Effector memory CD8-positive, alpha-beta T cell (primary cell): ENCODE results near the gene HHATL.

Source experiments
- ATAC-seq: fragments of 150-1000 bp; cut with Tn5 transposase; replicated peaks from 2 replicates; pipeline ENCODE4 v1.10.0; 2021; ENCODE audit warnings: mild to moderate bottlenecking, moderate library complexity
- DNase-seq, 3 experiments: peaks; one replicate each; pipeline ENCODE4 v3.0.0; 2021
- H3K27ac Mint-ChIP-seq, 2 donors: one replicate each; pipeline ENCODE4 v1.8.0; 2022; ENCODE audit warnings: mild to moderate bottlenecking in 2 of 2, mixed read lengths in 2 of 2, moderate library complexity in 2 of 2
- H3K27me3 Mint-ChIP-seq, 2 donors: one replicate each; pipeline ENCODE4 v1.8.0; 2022; ENCODE audit warnings: mixed read lengths in 2 of 2
- H3K36me3 Mint-ChIP-seq: one replicate; pipeline ENCODE4 v1.8.0; 2022; ENCODE audit warnings: mild to moderate bottlenecking, moderate library complexity, mixed read lengths; ENCODE audit not compliant: insufficient read depth
- H3K4me1 Mint-ChIP-seq, 2 donors: one replicate each; pipeline ENCODE4 v1.8.0; 2022; ENCODE audit warnings: low read depth in 2 of 2, mixed read lengths in 2 of 2
- H3K4me3 Mint-ChIP-seq, 2 donors: one replicate each; pipeline ENCODE4 v1.8.0; 2022; ENCODE audit warnings: mild to moderate bottlenecking in 2 of 2, mixed read lengths in 2 of 2, moderate library complexity in 2 of 2
- H3K9me3 Mint-ChIP-seq, 2 donors: one replicate each; pipeline ENCODE4 v1.8.0; 2022; ENCODE audit warnings: mixed read lengths in 2 of 2

HHATL gene

DNA sequence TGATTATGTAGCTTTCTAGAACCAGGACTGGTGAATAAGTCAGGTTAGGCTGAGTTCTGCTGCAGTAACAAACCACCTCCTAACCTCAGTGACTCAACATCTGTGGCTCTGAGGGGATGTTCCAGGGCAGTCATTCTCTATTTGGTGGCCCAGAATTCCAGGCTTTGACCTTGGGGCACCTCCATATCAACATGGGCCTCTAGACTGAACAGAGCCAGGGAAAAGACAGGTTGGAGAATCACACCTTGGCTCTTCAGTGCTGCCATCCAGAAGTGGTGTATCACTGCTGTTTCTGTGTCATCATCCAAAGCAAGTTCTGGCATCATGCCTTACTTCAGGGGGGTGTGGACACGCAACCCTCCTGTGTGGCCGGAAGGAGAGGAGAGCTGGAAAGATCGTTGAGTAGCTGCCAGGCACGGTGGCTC, 33.8 kb downstream of the HHATL start:
- Mint-ChIP-seq H3K9me3 (no peaks in the 10 kb centered on the region), H3K4me1 (peaks cover 0 to 2% of the 10 kb centered on the region in 2 donors), H3K4me3 (no peak overlapping the region), H3K27ac (no peak overlapping the region), H3K36me3 (peaks cover 6% of the 10 kb centered on the region), H3K27me3 (peaks cover 0 to 24% of the 10 kb centered on the region in 2 donors)
- ATAC-seq (no peak), DNase-seq (no peak)

DNA sequence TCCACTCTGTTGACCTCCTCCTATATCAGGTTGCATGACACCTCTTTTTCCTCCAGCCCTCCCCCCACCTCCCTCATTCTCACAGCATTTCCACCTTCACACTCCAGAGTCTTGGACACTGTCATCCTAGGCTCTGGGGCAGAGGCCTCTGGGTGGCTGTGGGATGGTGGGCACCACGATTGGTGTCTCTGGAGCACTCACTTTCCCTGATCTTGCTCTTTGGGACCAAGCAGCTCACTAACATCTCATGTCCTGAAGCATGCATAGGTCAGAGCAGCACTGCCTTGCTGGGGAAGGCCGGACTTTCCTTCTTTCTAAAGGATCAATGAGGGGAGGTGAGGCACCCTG, 34.2 kb downstream of the HHATL start:
- no peak for DNase-seq

DNA sequence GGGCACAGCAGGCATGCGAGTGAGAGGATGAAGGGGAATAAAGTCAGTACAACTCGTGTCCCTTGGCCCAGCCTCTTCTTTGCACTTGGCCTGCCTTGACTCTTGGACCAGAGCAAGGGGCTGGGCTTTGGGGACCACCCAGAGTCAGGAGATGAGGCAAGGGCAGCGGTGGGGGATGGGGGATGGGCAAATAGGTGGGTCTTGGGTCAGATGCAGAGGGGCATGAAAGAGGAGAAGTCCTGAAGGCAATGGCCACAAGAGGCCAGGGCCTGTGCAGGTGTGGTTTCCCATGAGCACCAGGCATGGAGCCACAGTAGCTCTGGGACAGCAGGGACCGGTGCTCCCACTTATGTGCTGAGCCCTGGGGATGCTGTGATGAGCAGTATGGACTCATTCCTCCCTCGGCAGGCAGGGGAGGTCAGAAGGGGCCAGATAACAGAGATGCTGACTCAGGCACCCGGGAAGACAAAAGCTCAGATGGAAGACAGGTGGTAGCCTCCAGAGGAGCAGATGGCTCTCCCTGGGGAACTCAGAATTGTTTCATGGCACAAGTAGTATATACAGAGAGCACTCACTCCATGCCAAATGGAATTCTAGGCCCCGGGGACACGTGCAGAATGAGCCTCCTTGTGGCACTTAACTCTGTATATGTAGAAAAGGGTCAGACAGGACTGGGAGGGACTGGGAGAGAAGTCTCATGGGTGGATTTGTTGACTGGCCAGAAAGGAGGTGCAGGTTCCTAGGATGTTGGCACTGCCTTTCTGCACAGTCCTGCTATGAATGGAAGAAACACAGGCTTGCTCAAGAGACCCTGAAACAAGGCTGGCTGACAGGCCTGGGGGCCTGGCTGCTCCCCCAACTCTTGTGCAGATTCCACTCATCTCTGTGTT, 34.8 kb downstream of the HHATL start:
- Mint-ChIP-seq H3K9me3 (no peaks in the 10 kb centered on the region), H3K27ac (no peak overlapping the region), H3K27me3 (peaks cover 0 to 24% of the 10 kb centered on the region in 2 donors), H3K4me3 (no peak overlapping the region), H3K36me3 (peaks cover 6% of the 10 kb centered on the region), H3K4me1 (peaks cover 0 to 2% of the 10 kb centered on the region in 2 donors)
- no peak for ATAC-seq
- DNase-seq, result no peak

More for the DNA sequence above, 34.2 kb downstream of the HHATL start:
- Mint-ChIP-seq H3K36me3 (peaks cover 6% of the 10 kb centered on the region), H3K4me1 (peaks cover 0 to 2% of the 10 kb centered on the region in 2 donors), H3K27ac (no peak overlapping the region), H3K27me3 (peaks cover 0 to 24% of the 10 kb centered on the region in 2 donors), H3K9me3 (no peaks in the 10 kb centered on the region), H3K4me3 (no peak overlapping the region)
- no peak for ATAC-seq

DNA sequence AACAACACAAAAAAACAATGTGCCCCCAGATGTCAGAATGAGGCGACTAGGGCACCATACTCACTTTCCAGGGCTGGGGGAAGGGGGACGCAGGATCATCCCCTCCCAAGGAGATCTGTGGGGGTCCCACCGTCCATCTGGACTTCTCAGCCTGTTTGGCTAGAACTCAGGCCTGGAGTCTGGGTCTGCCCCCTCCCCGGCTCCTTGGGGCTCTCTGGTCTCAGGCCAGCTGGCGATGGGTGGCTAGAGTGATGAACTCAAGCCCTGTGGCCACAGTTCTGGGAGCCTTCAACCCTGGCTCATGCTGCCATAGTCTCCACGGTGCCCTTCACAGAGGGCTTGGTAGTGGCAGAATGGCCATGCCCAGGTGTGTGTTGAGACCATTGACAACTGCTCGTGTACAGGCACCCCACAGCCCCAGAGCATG, 35.5 kb downstream of the HHATL start:
- H3K4me3 Mint-ChIP-seq, result no peak overlapping the region
- peaks cover 6% of the 10 kb centered on the region for H3K36me3 Mint-ChIP-seq
- H3K9me3 Mint-ChIP-seq, result no peaks in the 10 kb centered on the region
- H3K27ac Mint-ChIP-seq, result no peak overlapping the region
- ATAC-seq, result no peak
- DNase-seq, result no peak
- H3K4me1 Mint-ChIP-seq, result peaks cover 0 to 2% of the 10 kb centered on the region in 2 donors
- H3K27me3 Mint-ChIP-seq, result peaks cover 0 to 24% of the 10 kb centered on the region in 2 donors

DNA sequence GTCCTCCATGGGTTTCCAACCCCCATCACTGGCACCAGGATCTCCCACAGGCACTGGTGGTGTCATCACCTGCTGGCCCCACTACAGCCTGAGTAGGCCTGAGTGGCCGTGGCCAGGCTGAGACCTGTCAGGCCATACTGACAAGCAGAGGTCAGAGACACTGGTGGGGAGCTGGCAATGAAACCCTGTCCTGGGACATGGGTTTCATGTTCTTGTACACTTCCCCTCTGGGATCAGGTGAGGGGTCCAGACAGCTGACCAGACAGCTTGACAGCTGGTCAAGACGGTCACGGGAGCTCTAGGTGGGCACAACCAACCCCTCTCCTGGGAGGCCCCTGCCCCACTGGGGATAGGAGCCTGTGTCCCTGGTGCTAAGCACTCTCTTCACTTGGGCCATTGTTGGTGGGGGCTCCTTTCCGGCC, 36.0 kb downstream of the HHATL start:
- ATAC-seq, result no peak
- Mint-ChIP-seq H3K27ac (no peak overlapping the region), H3K4me3 (no peak overlapping the region), H3K36me3 (peaks cover 6% of the 10 kb centered on the region), H3K9me3 (no peaks in the 10 kb centered on the region), H3K27me3 (peaks cover 0 to 24% of the 10 kb centered on the region in 2 donors), H3K4me1 (peaks cover 0 to 2% of the 10 kb centered on the region in 2 donors)
- no peak for DNase-seq

DNA sequence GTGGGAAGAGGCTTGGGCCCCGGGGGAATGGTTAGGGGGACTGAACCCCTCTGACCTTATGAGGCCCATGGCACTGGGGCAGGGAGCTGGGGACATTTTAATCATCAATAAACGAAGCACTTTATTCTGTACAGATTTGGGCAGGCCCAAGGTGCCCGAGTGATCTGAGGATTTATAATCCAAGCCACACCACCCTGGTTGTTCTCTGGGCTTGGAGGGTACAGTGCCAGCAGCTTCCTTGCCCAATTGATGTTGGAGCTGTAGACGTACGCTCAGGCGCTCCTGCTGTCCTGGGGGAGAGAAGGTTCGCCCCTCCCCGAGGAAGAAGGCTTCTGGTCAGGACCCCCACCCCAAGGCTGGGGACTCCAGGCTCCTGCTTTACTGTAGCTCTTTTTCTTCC, 36.6 kb downstream of the HHATL start:
- H3K4me1 Mint-ChIP-seq, result peaks cover 0 to 2% of the 10 kb centered on the region in 2 donors
- no peaks in the 10 kb centered on the region for H3K9me3 Mint-ChIP-seq
- H3K4me3 Mint-ChIP-seq, result no peak overlapping the region
- no peak overlapping the region for H3K27ac Mint-ChIP-seq
- H3K36me3 Mint-ChIP-seq, result peaks cover 6% of the 10 kb centered on the region
- no peak for DNase-seq
- H3K27me3 Mint-ChIP-seq, result peaks cover 0 to 24% of the 10 kb centered on the region in 2 donors
- ATAC-seq, result no peak

DNA sequence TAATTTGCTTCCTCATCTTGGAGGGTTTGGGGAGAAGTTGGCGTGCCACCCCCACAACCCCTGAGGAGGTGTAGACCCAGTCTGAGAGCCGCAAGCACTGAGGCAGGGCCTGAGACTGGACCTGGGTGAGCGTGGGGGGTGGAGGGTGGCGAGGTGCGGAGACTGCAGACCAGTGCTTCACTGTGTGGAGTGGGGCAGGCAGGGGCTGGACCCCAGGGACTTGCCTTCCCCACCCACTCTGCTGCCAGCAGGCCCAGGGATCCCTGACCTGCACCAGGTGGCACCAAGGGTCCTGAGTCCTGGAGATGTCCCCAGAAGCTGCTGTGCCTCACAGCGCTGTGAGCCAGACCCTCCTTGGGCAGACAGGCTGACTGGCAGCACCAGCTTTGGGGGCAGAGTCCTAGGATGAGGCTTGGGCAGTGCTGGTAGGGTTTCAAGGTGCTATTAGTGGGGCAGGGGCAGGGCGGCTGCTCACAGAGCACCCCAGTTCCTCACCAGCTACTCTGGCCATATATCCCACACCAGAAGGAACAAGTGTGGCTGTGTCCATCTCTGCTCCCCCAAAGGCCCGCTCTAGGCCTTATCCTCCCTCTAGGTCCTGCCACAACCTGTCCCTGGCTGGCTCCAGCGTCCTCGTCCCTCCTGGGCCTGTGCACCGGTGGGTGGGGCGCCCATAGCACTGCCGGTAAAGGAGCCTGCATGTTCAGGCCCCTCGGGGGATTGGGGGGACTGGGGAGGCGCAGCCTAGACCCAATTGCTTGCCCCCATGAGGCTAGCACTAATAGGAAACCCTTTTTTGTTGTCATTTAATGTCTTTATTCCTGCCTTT, 37.3 kb downstream of the HHATL start:
- DNase-seq (no peak), ATAC-seq (no peak)
- H3K9me3 Mint-ChIP-seq, result no peaks in the 10 kb centered on the region
- peaks cover 6% of the 10 kb centered on the region for H3K36me3 Mint-ChIP-seq
- no peak overlapping the region for H3K27ac Mint-ChIP-seq
- H3K4me3 Mint-ChIP-seq, result no peak overlapping the region
- H3K4me1 Mint-ChIP-seq, result peaks cover 0 to 2% of the 10 kb centered on the region in 2 donors
- H3K27me3 Mint-ChIP-seq, result peaks cover 0 to 24% of the 10 kb centered on the region in 2 donors

DNA sequence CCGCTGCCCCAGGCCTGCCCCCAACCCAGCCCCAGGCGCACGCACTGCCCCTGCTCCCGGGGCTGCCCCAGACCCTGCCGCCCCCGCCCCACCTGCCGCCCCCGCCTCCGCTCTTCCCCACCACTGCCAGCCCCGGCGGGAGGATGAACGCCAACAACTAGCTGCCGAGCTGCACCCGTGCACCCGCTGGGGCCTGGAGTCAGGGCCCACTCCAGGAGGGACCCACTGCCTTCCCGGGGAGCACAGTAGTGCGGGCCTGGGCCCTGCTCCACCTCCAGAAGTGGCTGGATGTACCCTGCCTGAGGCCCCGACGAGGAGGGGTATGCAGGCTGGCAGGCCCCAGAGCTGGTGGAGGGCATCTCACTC, 38.2 kb downstream of the HHATL start:
- Mint-ChIP-seq H3K9me3 (no peaks in the 10 kb centered on the region), H3K27ac (no peak overlapping the region), H3K4me3 (no peak overlapping the region), H3K27me3 (peaks cover 0 to 24% of the 10 kb centered on the region in 2 donors), H3K36me3 (peaks cover 6% of the 10 kb centered on the region), H3K4me1 (peaks cover 2 to 6% of the 10 kb centered on the region in 2 donors)
- ATAC-seq (no peak), DNase-seq (no peak)

DNA sequence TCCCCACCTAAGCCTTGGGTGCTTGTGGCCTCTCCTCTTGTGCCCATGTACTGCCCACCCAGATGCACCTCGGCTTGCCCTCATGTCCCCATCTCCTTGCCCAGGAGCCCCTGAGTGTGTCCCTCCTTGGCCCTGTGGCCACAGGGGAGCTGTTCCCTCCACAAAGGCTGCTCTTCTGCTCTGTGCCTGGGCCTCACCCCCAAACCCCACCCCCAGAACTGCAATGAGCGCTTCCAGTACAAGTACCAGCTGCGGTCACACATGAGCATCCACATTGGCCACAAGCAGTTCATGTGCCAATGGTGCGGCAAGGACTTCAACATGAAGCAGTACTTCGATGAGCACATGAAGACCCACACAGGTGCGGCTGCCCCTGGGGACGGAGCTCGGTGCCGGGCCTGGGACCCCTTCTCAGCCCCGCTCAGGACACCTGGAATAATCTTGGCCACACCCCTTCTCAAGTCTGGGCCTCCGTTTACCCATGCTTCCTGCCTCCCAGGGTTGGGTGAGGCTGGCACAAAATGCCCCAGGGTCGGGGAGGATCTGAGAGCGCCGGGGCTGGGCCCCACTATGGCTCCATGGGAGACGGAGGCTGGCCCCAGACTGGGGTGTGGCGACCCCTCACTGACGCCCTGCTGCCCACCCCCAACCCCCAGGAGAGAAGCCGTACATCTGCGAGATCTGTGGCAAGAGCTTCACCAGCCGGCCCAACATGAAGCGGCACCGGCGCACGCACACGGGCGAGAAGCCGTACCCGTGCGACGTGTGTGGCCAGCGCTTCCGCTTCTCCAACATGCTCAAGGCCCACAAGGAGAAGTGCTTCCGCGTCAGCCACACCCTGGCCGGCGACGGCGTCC, 38.8 kb downstream of the HHATL start:
- Mint-ChIP-seq H3K27ac (peak overlapping the region in 1 of 2 donors; percentile 56), H3K4me3 (no peak overlapping the region), H3K9me3 (no peaks in the 10 kb centered on the region), H3K36me3 (peaks cover 6% of the 10 kb centered on the region), H3K4me1 (peaks cover 2 to 6% of the 10 kb centered on the region in 2 donors), H3K27me3 (peaks cover 0 to 19% of the 10 kb centered on the region in 2 donors)
- DNase-seq (no peak), ATAC-seq (peak; percentile 32)

DNA sequence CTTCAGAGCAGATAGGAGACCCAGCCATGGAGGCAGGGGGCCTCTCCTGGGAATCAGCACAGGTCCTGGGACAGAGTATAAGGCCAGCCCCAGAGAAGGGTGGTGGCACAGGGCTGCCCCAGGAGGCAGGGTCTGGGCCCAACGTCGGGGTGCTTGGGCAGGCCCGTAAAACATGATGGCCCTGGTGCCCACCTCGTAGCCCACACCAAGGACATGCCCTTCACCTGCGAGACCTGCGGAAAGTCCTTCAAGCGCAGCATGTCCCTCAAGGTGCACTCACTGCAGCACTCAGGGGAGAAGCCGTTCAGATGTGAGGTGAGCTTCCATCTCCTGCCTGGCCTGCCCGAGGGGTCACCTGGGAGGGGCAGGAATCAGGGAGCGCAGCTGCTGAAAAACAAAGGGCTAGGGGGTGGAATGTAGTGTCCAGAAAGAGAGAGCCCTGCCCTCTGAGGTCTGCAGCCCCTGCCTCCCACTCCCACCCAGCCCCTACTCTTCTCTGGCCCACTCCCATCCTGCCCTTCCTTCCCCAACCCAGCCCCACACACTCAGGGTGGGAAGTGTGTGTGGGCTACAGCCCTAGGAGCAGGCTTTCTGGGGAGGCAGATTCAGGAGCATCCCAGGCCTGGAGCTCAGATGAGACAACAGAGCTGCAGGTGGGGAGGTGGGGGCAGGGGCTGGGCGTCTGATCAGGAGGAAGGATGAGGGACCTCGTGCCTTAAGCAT, 39.6 kb downstream of the HHATL start:
- Mint-ChIP-seq H3K27ac (peak overlapping the region in 1 of 2 donors; percentile 56), H3K27me3 (peaks cover 0 to 10% of the 10 kb centered on the region in 2 donors), H3K4me1 (peaks cover 4 to 6% of the 10 kb centered on the region in 2 donors), H3K36me3 (peaks cover 6% of the 10 kb centered on the region), H3K9me3 (no peaks in the 10 kb centered on the region), H3K4me3 (no peak overlapping the region)
- DNase-seq (no peak), ATAC-seq (no peak)

DNA sequence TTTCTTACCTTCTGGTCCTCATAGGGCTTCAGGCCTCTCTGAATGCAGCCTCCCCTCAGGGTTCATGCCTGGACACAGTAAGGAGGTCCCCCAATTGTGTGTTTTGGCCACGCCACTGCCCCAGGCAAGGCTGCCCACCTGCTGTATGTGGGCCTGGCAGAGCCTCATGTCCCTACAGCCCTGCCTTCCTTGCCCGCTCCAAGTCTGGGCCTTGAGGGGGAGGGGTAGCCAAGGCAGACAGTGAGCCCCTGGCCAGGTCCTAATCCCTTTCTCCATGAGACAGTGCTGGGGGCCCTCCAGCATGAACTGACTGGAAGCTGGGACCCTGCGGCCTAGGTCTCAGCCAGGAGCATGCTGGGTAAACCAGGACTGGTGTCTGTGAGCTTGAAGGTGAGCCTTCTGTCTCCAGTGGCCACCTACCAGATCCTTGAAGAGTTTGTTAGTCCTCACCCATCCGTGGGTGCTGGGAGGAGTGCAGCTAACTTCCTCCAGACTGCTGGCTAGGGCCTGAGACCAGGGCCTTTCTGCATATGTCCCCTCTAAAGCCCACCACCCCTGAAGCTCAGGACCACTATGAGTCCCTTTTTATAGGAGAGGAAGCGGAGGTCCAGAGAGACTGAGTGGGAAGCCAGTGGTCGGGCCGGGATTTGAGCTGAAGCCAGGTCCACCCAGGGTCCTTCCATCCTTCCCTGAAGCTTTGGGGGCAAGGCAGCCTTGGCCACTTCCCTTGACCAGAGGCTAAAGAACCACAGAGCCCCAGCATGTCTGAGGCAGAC, 40.4 kb downstream of the HHATL start:
- Mint-ChIP-seq H3K36me3 (peaks cover 6% of the 10 kb centered on the region), H3K27me3 (peaks cover 0 to 3% of the 10 kb centered on the region in 2 donors), H3K4me3 (no peak overlapping the region), H3K27ac (peak overlapping the region in 1 of 2 donors; percentile 41), H3K4me1 (peaks cover 2 to 8% of the 10 kb centered on the region in 2 donors), H3K9me3 (no peaks in the 10 kb centered on the region)
- DNase-seq, result no peak
- ATAC-seq, result no peak

DNA sequence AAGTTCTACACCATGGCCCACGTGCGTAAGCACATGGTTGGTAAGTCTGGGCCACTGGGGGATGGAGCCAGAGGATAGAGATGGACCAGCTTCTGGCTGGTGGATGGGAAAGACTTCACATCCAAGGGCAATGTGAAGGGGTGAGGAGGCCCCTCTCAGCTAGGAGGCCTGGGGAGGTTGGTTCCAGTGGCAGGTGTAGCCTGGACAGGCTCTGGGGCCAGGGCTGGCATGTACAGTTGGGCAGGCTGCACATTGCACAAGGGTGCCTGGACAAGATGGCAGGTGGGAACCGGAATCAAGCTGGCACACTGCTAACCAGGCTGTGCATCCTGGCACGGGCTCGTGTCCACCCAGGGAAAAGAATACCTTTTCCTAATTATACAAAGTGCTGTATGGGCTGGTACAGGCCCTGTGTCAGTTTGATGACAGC, 41.0 kb downstream of the HHATL start:
- Mint-ChIP-seq H3K4me3 (no peak overlapping the region), H3K27ac (peak overlapping the region in 1 of 2 donors; percentile 41), H3K27me3 (no peaks in the 10 kb centered on the region), H3K36me3 (peaks cover 5% of the 10 kb centered on the region), H3K9me3 (no peaks in the 10 kb centered on the region), H3K4me1 (peaks cover 2 to 9% of the 10 kb centered on the region in 2 donors)
- DNase-seq, result no peak
- no peak for ATAC-seq
